Right hindlimb (tissue), 1 donor: ENCODE results near the gene FH.

Experiments
- DNase-seq: peaks from one replicate; pipeline ENCODE4 v3.0.0-alpha.2; 2018

The FH gene

DNA sequence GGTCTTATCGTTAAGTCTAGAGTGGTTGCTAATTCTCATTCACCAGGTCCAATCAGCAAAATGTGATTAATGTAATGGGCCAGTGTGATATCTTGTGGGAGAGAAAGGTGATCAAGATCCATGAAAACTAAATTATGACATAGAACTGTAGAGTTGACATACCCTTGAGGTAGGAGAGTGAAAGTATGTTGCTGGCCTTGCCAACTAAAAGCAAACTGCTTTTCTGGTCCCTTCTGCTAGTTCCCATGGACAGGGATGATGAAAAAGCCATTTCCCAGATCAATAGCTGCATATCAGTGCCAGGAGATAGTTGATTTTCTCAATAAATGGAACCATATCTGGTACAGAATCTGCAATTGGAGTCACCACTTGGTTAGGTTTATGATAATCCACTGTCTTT lies 65.8 kb downstream of the FH start:
- no peak for DNase-seq

DNA sequence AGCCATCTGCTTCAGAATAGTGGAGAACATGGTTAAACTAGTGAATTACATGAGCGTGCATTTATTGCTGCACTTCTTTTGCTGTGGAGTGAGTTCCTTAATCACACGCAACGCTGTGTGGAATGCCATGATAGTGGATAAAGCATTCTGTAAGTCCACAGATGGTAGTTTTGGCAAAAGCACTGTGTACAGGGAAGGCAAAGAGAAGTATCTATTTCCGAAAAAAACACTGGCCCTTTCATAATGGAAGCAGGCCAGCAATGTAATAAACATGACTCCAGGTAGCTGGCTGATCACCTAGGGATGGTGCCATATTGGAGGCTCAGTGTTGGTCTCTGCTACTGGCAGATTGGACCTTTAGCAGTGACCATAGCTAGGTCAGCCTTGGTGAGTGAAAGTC lies 67.6 kb downstream of the FH start:
- no peak for DNase-seq
